NCI-H774 (cell line): ENCODE data around the gene PSMB5.

ENCODE experiments used
- DNase-seq: peaks from one replicate; lab custom pipeline; 2025; lab: John Stamatoyannopoulos, UW

PSMB5 gene

DNA sequence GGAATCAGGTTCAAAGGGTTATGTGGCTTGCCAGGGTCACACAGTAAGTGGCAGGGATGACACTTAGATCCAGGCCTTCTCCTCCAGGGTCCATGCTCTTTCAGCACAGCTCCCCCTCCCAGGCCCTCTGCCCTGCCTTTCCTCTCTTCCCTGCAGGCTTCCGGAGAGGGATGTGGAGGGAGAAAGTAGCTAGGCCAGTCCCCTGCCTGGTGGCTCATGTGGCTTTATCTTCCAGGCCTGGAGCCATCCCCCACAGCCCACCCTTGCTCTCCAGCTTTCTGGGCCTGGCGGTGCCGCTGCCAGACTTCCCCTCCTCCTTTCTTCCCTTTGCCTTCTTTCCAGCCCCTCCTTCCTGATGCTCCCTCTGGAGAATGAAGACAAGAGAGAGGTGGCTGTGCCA, 9.1 kb upstream of the PSMB5 start:
- DNase-seq = no peak

DNA sequence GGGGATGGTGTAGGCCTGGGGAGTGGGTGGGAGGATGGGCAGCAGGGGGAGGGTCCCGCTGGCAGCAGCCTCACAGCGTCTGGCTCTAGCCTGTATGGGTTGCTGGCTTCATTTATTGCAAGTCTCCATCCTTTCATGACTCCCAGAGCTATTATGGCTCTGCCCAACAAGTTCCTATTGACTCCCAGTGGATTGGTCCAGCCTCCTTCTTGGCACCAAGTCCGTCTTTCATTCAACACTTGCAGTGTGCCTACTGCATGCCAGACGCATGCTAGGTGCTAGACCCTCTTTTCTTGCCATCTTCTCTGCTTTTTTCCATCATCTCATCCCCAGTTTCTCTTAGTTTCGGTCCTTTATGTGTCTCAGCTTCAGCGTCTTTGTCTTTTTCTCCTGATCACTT, 8.4 kb upstream of the PSMB5 start:
- no peak for DNase-seq

DNA sequence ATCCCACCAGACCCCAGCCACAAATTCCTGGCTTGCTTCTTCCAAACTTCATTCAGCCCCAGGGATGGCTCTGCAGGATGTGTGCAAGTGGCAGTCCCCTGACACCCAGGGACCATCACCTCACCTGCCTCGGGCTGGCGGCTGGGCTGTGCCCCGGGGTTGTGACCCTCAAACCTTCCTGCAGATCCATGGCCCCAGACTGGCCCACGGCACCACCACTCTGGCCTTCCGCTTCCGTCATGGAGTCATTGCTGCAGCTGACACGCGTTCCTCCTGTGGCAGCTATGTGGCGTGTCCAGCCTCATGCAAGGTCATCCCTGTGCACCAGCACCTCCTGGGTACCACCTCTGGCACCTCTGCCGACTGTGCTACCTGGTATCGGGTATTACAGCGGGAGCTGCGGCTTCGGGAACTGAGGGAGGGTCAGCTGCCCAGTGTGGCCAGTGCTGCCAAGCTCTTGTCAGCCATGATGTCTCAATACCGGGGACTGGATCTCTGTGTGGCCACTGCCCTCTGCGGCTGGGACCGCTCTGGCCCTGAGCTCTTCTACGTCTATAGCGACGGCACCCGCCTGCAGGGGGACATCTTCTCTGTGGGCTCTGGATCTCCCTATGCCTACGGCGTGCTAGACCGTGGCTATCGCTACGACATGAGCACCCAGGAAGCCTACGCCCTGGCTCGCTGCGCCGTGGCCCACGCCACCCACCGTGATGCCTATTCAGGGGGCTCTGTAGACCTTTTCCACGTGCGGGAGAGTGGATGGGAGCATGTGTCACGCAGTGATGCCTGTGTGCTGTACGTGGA, 7.7 kb upstream of the PSMB5 start, which contains the start of gene PSMB11:
TSS of gene PSMB11 (plus strand) at position 51 of the 804 bp plus-strand sequence. CDS start at position 65, 14 bp downstream.
- no peak for DNase-seq

DNA sequence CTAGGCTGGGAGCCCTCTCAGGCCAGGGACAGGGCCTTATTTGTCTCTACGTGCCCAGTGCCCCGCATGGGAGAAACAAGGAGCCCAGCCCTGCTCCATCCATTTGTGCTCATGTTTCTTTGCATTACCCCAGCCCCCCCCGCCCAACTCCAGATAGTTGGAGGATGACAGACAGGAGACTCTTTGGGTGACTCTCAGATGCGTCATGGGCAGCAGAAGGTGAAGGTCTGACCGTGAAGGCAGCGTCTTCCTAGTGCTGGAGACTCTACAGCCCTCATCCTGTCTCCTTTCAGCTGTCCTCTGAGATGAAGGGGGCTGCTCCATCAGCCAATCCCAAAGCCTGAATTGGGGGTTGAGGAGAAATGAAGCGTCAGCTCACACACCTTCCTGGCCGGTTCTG, 7.0 kb upstream of the PSMB5 start:
- no peak for DNase-seq

DNA sequence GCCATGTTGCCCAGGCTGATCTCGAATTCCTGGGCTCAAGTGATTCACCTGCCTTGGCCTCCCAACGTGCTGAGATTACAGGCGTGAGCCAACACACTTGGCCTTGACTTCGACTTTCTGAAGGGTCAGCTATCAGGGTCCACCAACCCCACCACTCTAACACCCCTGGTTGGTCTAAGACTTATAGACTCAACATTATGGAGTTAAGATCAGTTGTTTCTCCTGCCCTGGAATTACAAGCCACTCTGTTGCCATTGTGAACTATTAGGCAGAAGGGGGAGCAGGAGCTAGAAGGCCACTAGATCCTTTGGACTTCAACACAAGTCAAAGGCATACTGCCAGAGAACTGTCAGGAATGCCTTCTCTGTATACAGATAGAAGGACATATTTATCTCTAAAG, 5.4 kb upstream of the PSMB5 start:
- DNase-seq = no peak

DNA sequence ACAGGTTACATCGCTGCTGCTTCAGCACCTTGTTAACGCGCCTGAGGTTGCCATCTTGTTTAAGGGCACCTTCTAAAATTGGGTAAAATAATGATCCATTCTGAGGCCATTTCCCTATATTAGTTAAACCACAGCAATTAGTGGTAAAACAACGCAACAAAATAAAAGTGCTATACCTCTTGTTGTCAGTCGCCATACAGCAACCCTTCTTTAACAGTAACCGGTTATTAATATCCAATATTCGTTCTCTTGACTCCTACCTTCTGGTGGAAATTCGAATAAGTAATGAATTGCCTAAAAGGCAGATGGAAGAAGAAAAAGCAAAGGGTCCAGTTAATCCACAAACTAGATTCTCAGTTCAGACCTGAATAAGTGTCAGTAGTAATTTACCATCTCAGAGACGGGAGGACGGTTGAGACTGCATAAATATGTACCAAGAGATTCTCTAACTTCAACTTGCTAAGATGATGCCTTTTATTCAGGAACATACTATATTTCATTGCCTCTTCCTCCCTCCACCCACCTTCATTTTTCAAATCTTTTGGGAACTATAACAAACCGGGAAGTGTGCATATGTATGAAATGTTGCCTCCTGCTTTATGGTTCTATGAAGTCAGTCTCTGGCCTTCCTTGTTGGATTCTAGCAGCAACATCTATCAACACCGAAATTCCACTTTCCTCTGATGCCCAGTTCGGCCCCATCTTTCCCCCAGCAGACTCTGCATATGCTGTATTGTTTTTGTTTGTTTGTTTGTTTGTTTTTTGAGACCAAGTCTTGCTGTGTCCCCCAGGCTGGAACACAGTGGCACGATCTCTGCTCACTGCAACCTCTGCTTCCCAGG, 824 bp upstream of the PSMB5 start:
- no peak for DNase-seq

DNA sequence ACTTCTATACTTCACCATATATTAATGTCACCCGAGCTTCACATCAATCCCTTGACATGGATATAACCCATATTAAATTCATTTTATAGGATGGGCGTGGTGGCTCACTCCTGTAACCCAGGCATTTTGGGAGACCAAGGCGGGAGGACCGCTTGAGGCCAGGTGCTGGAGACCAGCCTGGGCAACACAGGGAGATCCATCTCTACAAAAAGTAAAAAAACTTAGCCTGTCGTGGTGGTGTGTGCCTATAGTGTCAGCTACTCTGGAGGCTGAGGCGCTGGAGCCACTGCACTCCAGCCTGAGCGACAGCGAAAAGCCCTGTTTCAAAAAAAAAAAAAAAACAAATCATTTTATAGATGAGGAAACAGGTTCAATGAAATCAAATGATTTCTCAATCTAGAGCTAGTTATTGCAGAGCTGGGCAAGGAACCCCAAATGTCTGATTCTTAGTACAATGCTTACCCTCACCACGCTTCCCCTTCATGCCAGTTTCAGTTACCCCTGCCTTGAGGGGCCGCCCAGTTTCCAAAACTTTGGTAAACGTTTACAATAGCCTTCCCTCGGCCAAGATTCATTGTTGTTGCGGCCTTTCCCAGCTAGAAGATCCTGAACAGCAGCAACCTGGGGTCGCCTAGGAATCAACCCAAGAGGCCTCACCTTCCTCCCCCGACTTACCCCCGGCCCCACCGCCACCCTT, 751 bp downstream of the PSMB5 start:
- no peak for DNase-seq

DNA sequence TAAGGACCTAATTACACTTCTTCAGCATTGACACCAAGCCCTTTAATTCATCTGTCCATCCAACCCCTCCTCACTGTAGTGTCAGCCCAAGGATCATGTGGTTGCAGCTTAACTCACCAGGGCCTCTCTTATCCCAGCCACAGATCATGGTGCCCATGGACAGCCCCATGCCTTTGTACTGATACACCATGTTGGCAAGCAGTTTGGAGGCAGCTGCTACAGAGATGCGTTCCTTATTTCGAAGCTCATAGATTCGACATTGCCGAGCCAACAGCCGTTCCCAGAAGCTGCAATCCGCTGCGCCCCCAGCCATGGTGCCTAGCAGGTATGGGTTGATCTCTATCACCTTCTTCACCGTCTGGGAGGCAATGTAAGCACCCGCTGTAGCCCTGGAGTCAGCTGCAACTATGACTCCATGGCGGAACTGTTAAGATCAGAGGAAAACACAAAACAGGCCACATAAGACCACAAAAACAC, 1.4 kb downstream of the PSMB5 start:
- DNase-seq = no peak

DNA sequence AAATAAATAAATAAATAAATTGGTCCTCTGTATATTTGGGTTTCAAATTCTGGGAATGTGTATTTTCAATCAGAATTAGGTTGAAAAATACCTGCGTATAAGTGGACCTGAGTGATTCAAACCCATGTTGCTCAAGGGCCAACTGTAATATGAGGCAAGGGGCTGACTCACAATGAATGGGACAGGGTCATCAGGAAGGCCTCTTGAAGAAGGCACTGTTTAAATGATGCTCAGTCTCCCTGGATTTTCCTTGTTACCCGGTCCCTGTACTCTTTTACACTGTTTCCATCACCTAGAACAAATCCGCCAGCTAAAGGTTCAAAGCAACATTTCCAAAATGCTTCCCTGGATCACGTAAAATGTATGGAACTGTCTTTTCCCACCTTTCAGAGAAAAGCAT, 3.8 kb downstream of the PSMB5 start:
- no peak for DNase-seq

DNA sequence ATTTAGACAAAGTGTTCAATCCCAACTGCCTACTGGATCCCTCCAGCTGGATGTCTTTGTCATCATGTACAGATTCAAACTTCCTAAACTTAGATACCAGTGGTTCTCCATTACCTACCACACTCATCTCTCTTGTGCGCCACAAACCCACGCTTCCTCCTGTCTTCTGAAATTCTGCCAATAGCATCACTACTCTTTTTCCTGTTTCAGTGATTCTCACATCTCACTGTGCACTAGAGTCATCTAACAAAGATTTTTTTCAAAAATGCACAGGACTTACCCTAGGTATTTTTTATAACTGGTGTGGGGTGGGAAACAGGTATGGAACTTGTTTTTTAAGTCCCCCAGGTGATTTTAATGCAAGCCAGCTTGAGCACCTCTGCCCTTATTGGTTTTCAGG, 5.9 kb downstream of the PSMB5 start:
- DNase-seq = no peak

DNA sequence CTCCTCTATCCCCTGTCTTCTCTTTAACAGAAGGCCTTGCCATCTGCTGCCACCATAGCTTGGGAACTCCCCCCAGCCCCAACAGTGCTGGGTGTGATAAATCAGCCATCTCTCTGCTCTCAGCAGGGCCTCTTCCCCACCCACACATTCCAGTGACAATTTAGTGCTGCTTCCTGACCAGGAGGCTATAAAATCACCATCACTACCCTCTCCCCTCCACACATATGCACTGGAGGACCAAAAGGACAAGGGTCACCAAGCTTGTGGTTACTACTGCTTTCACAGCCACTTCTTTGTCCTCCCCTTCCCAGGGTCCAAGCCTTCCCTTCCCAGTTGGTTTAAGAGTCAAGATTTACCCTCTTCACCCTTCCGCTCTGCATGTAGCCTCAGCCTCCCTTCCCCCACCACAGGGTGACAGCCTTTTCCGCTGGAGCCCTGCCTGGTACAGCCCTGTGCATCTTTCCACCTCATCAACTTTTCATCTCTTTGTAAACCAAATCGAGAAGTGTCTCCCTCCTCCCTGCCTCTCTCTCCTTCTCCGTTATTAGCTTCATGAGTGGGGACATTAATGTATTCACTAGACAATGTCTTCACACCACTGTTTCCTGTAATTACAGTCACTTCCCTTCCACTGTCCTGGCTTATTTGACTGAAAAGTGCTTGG, 9.4 kb downstream of the PSMB5 start:
- DNase-seq = no peak

DNA sequence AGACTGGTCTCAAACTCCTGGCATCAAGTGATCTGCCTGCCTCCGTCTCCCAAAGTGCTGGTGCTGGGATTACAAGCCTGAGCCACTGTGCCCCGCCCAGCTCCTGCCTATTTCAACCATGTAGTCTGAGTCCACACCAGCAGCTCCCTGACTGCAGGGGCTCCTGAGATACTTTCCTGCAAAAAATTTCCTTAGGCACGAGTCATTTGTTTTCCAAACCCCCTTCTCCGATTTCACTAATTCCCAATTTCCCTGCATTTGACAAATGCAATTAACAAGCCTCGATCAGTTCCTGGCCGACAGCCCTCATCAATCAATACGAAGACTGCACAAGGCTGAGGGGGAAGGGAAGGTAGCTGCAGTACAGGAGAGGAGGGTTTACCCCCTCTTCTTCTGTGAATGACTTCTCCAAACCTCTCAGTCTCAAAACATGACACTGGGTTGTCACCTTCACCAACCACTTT, 10.1 kb downstream of the PSMB5 start:
- no peak for DNase-seq

DNA sequence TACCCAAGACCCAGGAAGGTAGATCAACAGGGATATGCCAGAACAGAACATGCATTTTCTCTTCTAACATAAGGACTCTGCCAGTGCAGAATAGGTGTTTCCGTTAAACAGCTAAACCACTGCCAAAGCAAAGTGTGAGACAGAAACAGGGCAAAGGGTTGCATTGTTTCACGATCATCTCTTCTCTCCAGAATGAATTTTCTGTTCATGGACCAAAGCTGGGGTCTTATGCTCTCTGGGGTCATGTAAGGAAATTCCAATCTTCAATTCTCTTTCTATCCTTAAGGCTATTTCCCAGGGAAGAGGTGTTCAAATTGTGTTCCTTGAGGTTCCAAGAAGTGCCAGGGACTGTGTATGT, 10.9 kb downstream of the PSMB5 start:
- no peak for DNase-seq

DNA sequence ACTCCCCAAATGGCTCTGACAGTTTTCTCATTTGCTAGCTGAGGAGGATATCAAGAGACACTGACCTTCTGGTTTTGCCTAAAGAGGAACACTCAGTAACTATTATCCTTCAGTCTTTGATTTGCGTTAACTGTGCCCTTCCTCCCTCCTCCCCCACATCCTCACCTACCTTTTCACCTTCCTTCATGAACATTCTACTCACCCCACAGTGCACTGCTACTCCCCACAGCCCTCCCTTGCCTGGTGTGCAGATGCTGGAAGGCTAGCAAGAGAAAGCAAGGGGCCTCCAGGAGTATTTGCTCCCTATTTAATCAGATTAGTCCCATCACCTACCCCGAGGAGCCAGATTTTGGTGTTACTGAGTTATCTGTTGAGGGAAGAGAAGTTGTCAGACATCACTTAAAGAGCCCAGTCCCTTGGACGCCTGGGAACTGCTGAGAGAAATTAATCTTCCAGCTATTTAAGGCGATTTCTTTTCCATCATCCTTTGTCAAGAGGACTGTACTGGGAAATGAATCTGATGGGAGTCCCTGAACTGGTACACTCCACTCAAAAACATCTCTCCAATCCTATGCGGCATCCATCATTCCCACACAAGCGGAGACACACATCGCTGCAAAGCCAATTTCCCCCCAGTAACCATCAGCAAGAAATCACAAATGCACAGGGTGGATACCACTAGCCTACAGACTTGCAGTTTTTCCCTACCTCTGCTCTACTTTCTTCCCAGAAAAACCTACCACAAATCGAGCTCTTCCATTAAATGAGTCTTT, 11.5 kb downstream of the PSMB5 start:
- DNase-seq = no peak

DNA sequence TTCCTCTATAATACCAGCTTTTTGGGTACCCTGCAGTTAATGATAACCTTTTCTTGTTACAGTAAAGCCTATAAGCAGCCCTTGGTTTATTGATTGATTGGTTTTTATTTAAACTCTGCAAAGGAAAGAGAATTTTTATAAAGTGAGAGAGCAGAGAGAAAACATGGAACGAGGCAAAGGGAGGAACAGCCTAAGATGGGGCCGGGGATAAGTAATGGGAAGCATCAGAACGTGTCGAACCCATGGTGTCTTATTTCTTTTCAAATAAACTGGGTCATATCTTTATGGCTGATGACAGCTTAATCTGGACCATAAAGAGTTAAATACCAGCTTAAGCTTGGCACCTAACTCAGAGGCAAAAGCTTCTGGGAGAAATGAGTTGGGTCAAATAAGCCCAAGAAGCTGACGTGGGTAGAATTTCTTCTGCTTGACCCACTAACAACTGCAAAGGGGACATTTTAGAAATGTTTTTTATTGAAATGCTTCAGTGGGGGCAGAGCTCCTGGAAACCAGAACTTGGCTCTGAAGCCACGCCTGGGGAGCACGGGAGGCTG, 12.7 kb downstream of the PSMB5 start:
- no peak for DNase-seq

DNA sequence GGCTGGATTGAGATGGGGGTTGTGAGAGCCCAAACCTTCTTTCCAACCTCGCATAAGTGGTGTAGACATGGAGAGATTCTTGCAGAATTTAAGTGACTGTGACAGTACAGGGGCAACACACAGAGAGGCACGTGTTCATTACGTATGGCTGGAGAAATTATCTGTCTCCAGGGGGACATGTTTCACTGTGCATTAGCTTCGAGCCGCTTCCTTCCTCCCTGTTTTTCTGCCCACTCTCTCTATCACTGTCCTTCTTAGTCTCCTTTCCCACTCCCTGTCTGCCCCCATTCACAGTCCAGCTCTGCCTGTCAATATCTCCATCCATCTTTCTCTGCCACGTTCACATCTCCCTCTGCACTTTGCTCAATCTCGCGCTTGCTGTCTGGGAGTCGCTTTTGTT, 13.3 kb downstream of the PSMB5 start:
- no peak for DNase-seq

DNA sequence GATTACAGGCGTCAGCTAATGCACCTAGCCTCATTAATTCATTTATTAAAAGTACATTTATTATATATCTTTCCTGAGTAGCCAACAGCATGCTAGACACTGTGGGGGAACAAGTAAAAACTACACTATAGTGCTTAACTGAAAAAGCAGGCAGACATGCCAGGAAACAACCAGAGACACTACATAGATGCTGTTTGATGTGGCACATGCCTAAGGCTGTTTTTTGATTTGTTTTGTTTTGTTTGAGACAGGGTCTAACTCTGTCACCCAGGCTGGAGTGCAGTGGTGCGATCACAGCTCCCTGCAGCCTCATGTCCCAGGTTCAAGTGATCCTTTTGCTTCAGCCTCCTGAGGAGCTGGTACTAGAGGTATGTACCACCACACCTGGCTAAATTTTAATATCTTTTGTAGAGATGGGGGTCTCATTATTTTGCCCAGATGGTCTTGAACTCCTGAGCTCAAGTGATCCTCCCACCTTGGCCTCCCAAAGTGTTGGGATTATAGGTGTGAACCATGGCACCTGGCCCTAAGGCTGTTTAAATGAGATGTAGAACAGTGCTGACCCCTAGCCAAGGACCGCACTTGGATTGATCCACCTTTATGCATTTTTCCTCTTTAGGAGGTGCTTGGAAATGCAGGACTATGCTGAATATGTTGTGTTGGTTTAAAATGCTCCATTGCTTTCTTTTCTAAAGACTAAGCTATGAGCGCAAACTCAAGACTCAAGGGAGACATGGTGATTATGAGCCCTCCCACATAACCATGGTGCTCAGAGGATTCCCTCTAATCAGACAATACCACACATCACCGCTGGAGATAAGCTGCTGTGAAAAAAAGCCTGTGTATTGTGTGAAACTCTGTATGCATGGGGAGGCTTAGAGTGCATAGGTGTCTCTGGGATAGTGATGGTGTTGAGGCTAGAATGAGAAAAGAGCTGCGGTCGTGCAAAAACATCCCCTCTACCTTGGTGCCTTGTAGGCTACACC, 14.3 kb downstream of the PSMB5 start:
- no peak for DNase-seq

DNA sequence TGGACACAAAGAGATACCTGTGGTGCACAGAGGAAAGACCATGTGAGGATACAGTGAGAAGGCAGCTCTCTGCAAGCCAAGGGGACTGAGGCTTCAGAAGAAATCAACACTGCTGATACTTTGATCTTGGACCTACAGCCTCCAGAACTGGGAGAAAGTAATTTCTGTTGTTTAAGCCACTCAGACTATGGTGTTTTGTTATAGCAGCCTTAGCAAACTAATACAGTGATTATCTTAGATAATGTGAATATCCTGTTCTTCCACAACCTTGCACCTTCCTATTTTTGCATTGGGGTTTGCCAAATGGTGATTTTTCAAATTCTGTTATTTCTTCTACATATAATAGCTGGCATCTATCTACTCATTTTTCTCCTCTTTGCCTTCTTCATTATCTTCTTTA, 16.6 kb downstream of the PSMB5 start:
- no peak for DNase-seq

DNA sequence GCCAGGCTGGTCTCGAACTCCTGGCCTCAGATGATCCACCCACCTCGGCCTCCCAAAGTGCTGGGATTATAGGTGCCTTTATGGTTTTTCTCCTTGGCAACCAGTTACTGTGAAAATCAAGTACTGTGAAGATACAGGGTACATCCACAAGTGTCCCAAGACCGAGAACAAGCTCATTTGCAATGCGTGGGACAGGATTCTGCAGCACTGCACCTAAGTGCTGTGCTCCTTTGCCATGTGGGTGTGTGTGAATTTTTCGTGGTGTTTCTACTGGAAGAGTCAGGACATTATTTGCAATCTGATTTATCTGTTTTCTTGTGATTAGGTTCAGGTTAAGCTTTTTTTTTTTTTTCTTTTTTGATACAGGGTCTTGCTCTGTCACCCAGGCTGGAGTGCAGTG, 17.6 kb downstream of the PSMB5 start:
- no peak for DNase-seq

DNA sequence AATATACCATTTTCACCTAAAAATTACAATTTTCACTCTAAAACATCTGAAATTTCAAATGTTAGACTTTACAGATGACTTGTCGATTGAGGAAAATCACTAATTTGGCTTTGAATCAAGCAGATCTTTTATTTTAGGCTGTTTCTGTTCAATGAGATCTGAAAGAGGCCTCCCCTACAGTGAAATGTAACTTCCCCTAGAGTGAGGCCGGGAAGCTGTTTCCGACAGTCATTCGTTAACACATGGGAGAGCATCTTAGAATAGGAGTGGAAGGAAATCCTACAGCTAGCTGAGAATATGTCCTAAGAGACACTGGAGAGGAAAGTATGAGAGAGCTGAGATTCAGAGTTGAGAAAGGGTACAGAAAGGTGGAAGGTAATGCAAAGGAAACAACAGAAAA, 19.1 kb downstream of the PSMB5 start:
- no peak for DNase-seq
